ENCODE results near the gene DCAF8.

Gene DCAF8

DNA sequence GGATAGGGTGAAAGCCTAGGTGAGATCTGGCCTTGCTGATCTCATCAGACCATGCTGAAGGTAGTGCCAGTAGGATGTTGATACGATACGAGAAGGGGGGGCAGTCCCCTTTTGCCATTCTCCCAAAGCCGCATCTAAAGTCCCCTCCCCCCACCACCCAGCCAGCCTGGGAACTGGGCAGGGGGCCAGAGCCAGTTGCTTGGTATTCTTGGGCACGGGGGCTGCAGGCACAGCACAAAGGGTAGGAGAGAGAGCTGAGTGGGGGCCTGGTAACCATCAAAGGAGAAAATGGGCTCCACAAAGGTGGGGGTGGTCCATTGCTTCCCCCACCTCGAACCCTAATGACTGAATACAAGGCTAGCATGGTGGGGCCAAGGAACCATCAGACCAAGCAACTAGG is 51.8 kb downstream of the DCAF8 start:
- H3K4me3 ChIP-seq (replicated peaks in 1 of 2; ENCODE audit: low read depth in 2 of 2, low read length in 2 of 2), result no peak overlapping the region
- DNase-seq (ENCODE audit: low read depth in 2 of 2), result no peak
- TF ChIP-seq, protein P1, sequence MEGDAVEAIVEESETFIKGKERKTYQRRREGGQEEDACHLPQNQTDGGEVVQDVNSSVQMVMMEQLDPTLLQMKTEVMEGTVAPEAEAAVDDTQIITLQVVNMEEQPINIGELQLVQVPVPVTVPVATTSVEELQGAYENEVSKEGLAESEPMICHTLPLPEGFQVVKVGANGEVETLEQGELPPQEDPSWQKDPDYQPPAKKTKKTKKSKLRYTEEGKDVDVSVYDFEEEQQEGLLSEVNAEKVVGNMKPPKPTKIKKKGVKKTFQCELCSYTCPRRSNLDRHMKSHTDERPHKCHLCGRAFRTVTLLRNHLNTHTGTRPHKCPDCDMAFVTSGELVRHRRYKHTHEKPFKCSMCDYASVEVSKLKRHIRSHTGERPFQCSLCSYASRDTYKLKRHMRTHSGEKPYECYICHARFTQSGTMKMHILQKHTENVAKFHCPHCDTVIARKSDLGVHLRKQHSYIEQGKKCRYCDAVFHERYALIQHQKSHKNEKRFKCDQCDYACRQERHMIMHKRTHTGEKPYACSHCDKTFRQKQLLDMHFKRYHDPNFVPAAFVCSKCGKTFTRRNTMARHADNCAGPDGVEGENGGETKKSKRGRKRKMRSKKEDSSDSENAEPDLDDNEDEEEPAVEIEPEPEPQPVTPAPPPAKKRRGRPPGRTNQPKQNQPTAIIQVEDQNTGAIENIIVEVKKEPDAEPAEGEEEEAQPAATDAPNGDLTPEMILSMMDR (IDR thresholded peaks at IDR 0.05; ENCODE audit: low read depth, low read length), result no peak

DNA sequence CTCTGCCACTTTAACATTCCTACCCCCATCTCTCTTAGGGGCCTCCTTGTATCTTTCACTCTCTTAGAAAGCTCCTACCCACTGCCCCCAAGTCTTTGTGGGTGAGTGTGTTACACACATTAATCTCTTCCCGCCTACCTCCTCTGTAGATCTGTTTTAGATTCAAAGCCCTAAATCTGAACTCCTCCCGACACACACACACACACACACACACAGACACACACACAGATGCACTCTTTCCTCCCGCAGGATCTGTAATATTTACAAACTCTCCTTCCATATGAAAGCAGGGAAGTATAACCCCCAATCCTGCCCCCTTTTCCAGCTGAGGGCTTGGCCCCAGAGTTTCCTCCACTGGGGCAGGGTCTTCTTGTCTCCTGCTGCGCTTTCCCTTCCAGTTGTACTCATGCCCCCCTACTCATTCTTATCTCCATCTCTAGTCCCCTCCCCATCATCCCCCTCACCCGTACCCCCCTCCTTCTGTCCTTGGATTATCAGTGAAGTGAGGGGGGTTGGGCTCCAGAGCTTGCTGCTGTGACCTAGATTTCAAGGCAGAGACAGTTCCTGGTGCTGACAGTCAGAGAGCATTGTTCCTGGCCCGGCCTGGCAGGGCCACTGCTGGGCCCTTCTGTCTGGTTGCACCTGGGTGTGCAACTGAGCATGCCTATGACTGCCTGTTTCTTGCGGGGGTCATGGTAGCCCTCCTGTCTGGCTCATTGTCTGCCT is 52.9 kb downstream of the DCAF8 start:
- no peak overlapping the region for H3K4me3 ChIP-seq (replicated peaks in 1 of 2; ENCODE audit: low read depth in 2 of 2, low read length in 2 of 2)
- DNase-seq (ENCODE audit: low read depth in 2 of 2), result peak in 1 of 2 donors; percentile 17
- TF ChIP-seq, protein P1 (IDR thresholded peaks at IDR 0.05; ENCODE audit: low read depth, low read length), result no peak

DNA sequence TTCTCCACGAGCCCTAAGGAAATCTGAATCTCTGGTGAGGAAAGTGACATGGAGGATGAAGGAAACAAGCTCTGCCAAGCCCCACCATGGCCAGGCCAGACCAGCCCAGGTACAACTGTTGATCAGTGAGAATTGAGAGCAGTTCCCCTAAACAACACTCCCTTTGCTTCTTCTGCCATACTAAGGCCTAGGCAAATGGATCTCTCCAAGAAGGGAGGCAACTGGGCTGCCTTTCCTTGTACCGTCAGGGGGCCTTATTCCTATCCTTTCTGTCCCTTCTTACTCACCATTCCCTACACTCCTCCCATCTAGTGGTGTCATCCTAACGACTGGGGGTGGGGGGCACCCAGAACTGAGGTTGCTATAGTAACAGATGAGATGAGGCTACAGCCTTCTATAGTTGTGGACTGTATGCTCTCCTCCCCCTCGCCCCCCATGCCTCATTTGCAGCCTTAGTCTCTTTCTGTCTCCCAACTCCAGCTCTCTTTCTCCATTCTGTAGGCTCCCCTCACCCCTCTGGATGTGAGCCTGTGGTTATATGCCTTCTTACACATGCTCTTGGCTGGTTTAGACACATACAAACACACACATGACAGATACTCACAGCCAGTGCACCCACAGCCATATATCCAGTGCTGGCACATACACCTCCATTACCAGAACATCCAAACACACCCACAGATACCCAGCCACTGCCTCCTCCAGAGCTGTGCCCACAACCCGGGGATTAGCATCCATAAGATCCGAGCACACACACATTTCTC is 53.6 kb downstream of the DCAF8 start:
- TF ChIP-seq, protein P1 (IDR thresholded peaks at IDR 0.05; ENCODE audit: low read depth, low read length), result no peak
- H3K4me3 ChIP-seq (replicated peaks in 1 of 2; ENCODE audit: low read depth in 2 of 2, low read length in 2 of 2), result no peak overlapping the region
- no peak for DNase-seq (ENCODE audit: low read depth in 2 of 2)

DNA sequence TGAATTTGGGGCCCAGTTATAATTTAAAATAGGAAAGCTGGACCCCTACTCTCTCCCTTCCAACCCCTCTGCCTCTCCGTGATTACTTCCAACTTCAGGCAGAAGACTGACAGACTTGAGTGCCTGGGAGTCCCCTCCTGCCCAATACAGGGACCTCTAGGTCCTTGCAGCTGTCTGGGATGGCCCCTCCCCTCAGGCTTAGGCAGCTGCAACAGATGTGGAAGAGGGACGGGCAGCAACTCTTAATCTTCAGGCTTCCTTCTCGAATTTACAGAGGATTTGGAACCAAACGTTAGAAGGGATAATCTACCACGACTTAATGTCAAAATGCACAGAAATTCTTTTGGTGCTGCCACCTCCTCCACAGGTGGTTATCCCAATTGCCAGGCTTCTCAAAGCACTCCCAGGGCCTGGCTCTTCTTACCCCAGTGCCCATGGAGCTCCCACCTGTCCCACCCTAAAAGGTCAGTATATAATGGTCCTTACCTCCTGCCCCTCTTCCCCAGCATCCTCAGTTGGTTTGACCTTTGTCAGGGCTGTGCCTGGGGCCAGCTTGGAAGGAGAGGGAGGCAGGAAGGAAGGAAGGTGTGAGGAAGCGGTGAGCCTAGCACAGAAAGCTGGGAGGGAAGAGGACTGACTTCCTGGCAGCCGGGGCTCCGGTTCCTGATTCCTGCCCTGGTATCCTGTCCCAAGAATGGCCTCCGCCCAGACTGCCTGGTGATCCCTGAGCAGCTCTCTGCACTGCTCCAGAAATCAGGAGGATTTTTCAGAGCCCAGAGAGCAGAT is 54.4 kb downstream of the DCAF8 start:
- peak in 1 of 2 donors; percentile 8 for DNase-seq (ENCODE audit: low read depth in 2 of 2)
- TF ChIP-seq, protein P1 (IDR thresholded peaks at IDR 0.05; ENCODE audit: low read depth, low read length), result no peak
- H3K4me3 ChIP-seq (replicated peaks in 1 of 2; ENCODE audit: low read depth in 2 of 2, low read length in 2 of 2), result peak overlapping the region in 1 of 2 donors; percentile 14

DNA sequence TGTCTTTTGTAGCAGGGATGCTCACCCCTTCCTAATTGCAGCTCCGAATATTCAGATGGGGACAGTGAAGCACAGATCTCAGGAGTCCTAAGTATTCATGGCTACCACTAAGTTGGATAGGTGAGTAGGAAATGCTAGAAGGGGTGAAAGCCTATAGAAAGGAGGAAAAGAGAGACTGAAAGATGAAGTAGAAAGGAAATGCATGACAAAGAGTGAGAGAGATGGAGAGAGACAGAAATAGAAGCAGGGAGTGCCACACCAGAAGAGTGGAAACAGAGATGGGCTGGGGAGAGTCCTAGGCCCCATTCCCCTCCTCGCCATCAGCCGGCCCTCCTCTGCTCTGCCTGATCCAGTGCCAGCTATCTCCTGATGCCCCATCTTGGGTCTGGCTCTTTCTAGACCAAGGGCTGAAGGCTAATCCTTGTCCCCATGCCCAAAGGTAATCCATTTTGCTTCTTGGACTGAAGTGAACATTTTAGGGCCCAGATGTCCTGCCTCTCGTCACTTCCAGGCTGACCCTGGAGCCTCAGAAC is 55.2 kb downstream of the DCAF8 start:
- TF ChIP-seq, protein P1 (IDR thresholded peaks at IDR 0.05; ENCODE audit: low read depth, low read length), result no peak
- no peak for DNase-seq (ENCODE audit: low read depth in 2 of 2)
- peak overlapping the region in 1 of 2 donors; percentile 98 for H3K4me3 ChIP-seq (replicated peaks in 1 of 2; ENCODE audit: low read depth in 2 of 2, low read length in 2 of 2)

DNA sequence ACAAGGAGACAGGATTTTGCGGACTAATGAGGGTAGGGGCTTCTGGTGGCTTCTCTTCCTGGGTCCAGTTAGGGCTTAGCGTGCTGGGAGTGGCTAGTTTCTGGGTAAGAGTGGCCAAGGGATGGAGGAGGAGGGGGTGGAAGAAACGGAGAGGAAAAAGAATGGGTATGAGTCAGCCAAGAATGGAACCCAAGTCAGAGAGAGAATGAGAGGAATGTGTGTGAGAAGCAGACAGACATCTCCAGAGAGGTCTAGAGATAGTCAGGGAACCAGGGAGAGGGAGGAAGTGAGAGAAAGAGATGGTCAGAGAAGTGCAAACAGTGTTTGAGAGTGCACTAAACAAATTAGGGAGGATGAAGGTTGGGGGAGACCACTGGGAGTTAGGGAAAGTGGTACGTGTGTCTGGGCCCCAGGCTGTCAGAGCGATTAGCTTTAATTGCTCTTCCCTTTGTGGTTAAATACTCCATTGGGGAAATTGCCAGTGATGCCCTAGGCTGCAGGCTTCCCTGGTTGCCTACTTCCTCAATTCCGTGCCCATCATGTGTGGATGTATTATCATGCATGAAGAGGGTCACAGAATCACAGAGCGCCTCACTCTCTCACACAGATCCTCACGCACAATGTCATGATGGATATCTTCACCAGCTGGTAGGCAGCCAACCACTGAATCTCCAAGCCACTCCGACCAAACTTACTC is 55.8 kb downstream of the DCAF8 start:
- H3K4me3 ChIP-seq (replicated peaks in 1 of 2; ENCODE audit: low read depth in 2 of 2, low read length in 2 of 2), result peak overlapping the region; percentile 94 to 98
- TF ChIP-seq, protein P1 (IDR thresholded peaks at IDR 0.05; ENCODE audit: low read depth, low read length), result no peak
- DNase-seq (ENCODE audit: low read depth in 2 of 2), result peak; percentile 88 to 92

All from cardiac fibroblast (primary cell).